ENCODE data around the gene KIF26B.

The KIF26B gene

DNA sequence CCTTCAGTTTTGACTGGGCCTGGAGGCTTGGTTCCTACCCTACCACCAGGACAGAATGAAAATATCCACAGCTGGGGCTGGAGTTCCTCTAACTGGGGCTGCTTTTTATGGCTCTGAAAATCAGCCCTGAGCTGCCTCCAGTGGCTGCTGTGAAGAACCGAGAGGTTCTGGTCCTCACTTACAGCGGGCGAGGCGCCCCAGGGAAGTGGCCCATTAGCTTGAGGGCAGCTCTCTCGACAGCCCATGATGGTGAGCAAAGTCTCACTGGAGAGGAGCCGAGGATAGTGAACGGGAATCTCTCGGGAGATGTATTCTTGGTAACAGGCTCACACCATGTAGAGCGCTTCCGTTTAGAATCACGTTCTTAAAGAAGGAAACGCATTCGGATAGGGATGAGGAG lies 459.7 kb downstream of the KIF26B start:
- no peak for DNase-seq

DNA sequence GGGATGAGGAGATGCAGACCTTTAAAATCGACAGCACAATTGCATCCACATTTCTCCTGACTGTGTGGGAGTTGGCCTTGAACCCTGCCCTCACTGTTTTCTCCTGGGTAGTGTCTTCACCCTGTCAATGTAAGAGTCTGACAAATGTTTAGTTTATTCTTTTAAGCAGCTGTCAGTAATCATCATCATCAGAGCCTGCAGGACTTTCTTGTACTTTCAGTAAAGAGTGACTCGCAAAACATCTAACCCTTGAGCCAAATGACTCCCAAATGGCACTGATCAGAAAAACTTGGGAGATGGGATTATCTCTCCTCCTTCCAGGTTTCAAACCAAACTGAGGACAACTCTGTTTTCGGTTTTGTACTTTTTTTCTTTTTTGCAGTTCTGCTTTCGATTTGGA lies 460.2 kb downstream of the KIF26B start:
- no peak for DNase-seq

GRCh38 chr1:245621589-245621988 lies 466.8 kb downstream of the KIF26B start:
- DNase-seq: no peak

- DNase-seq: no peak
Observed at GRCh38 chr1:245622332-245623014, 467.7 kb downstream of the KIF26B start.

GRCh38 chr1:245641384-245641783 lies 486.6 kb downstream of the KIF26B start:
- no peak for DNase-seq

GRCh38 chr1:245645406-245645805 lies 490.6 kb downstream of the KIF26B start:
- DNase-seq: peak; percentile 74

DNA sequence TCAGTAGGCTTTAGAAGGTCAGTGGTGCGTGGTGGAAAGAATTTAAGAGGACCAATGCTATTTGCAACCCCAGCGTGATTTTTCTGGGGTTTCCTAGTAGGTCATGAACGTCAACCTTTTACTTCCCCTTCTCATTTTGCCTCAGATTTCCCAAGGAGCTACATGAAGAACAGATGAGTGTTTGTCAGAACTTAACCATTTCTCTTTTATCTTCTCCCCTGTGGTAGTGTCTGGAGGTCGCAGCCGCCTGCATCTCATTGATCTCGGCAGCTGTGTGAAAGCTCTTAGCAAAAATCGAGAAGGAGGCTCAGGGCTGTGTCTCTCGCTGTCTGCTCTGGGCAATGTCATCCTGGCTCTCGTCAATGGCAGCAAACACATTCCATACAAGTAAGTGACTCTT lies 491.1 kb downstream of the KIF26B start:
- no peak for DNase-seq

GRCh38 chr1:245648749-245649522 lies 494.2 kb downstream of the KIF26B start:
- no peak for DNase-seq

DNA sequence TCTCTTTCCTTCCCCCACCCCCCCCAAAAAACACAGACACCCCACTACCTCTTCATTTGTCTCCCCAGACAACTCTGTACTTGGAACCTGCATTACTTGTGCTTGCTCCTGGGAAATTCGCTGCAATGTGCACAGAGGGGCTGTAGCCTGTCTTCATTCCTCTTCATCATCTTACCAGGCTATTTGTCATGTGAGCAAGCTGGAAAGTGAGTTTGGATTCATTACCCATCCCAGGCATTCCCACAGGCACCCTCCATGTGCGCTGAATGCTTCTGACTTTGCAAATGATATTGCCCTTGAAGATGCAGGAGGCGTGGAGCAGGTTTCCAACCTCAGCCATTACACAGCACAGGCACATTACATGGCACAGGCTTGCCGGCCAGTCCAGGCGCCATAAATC lies 494.9 kb downstream of the KIF26B start:
- DNase-seq: no peak

DNA sequence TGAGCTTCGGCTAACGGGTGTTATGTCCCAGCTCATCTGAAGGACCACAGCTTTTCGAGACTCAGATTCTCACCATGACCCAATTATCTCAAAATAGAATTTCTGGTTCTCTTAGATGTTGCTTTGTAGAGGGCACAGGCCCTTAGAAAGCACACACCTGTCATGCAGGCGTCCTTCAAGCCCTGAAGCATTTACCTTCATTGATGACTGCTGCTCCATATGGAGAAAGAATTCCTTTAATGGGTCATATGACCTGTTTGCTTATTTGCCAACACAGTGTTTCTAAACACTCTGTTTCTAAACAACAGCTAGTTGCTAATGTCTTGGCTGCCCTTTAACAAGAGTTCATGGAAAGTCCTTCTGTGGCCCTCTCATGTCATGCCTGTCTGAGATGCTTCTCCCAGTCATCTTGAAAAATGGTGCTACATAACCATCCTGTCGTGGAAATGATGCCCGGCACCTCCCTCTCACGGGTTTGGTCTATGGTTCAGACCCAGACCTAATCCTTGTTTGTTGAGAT lies 495.7 kb downstream of the KIF26B start:
- DNase-seq: no peak

DNA sequence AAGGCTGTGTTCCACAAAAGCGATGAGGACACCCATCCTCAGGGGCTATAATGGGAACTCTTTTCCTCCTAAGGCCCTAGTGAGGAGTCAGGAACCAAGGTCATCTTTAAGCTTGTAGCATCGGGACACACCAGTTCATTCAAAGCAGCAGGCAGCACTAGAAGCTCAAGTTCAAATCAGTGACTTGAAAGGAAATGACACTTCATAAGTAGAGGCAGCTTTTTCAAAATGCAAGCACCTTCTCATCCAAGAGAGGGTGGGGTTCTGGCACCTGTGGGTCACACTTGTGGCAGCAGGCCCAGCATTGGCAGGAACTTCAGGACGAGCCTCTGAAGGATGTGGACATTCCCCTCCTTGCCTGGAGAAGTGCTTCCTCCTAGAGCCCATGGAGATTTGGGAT lies 496.3 kb downstream of the KIF26B start:
- no peak for DNase-seq

- no peak for DNase-seq
Observed at GRCh38 chr1:245652116-245652515, 497.3 kb downstream of the KIF26B start.

- DNase-seq: no peak
Observed at GRCh38 chr1:245652660-245653427, 498.1 kb downstream of the KIF26B start.

GRCh38 chr1:245654460-245655050 lies 499.8 kb downstream of the KIF26B start:
- DNase-seq: no peak

DNA sequence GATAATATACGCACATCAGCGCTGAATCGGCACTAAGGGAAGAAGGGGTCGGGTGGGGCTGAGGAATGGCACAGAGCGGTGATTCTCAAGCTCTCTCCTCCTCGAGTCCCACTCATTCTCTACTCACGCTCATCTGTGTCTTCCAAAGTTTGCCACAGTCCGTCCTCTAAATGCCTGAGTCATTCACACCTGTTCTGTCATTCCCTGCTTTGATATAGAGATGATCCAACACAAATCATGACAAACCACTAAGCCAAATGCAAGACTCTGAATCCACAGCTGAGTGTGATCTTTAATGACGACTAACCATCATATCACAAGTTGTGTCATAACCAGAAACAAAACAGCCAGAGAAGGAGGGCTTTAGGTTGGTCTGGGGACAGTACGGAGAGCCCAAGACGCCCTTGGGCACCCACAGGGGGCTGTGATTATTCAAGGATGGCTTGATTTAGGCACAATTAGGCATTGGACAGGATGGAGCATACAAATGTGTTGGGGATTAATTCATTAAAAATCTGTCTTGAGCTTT lies 501.5 kb downstream of the KIF26B start:
- DNase-seq: no peak

DNA sequence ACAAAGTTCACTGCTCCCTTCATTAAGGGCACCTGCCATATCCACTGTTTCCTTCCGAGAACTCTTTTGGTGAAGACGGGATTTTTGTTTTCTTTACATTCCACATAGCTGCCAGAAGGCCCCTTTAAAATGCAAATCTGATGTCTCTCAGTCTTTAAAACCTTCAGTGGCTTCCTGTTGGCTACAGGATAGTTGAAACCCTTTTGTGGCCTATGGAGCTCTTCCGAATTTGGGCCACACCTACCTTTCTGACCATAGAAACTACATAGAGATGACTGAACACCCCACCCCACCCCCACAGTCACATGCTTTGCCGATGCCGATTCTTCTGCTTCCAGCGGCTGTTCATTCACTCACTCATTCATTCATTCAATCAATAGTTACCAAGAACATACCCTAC lies 502.6 kb downstream of the KIF26B start:
- no peak for DNase-seq

GRCh38 chr1:245663373-245663772 lies 508.6 kb downstream of the KIF26B start:
- DNase-seq: no peak

- DNase-seq: no peak
Observed at GRCh38 chr1:245663841-245664240, 509.1 kb downstream of the KIF26B start.

GRCh38 chr1:245666412-245666811 lies 511.6 kb downstream of the KIF26B start:
- no peak for DNase-seq

DNA sequence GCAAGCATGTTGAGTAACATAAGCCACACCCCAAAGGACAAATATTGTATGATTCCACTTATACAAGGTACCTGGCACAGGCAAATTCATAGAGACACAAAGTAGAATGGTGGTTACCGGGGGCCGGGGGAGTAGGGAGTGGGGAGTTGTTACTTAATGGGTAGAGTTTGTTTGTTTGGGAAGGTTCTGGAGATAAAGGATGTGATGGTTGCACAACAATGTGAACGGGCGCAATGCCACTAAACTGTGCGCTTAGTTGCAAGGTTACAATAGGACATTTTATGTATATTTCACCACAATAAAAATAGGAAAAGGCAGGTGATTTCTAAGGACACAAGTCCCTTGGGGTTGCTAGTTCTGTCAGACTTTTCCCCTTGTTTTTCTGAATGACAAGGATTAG lies 516.6 kb downstream of the KIF26B start:
- no peak for DNase-seq

GRCh38 chr1:245671966-245672767 lies 517.4 kb downstream of the KIF26B start:
- DNase-seq: no peak

Data from NCI-H2029 treated with DMSO at 0.1 percent for 48 hours (cell line).